ENCODE measurements around the gene WNT9B. TPM values are rescaled to one million over a fixed set of nuclear protein-coding genes. Genes with fewer than 3 reads are reported as not detected.

Gene WNT9B
- total RNA-seq, 1 experiment from 2014 or later = not detected

- DNase-seq (ENCODE audit: low read depth) = no peak
Observed at GRCh38 chr17:46881015-46881414, 29.6 kb downstream of the WNT9B start.

- DNase-seq (ENCODE audit: low read depth) = no peak
Observed at GRCh38 chr17:46882666-46883065, 31.3 kb downstream of the WNT9B start.

- DNase-seq (ENCODE audit: low read depth) = no peak
Observed at GRCh38 chr17:46883871-46884520, 32.6 kb downstream of the WNT9B start.

DNA sequence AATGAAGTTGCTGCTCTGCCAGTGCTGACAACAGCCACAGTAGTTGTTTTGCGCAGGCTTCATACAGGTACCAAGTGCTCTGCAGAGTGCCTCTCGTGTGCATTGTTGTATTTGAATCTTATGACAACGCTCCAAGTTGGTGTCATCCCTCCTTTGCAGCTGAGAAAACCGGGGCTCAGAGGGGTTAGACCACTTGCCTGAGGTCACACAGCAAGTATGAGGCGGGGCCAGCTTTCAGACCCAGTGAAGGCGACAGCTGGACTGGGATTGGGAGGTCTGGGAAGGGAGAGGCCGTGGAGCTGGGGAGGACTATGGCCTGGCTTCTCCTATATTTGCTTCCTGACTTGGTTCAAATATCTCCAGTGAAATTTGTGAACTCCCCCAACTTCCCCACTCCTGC is 33.2 kb downstream of the WNT9B start:
- DNase-seq (ENCODE audit: low read depth) = no peak

DNA sequence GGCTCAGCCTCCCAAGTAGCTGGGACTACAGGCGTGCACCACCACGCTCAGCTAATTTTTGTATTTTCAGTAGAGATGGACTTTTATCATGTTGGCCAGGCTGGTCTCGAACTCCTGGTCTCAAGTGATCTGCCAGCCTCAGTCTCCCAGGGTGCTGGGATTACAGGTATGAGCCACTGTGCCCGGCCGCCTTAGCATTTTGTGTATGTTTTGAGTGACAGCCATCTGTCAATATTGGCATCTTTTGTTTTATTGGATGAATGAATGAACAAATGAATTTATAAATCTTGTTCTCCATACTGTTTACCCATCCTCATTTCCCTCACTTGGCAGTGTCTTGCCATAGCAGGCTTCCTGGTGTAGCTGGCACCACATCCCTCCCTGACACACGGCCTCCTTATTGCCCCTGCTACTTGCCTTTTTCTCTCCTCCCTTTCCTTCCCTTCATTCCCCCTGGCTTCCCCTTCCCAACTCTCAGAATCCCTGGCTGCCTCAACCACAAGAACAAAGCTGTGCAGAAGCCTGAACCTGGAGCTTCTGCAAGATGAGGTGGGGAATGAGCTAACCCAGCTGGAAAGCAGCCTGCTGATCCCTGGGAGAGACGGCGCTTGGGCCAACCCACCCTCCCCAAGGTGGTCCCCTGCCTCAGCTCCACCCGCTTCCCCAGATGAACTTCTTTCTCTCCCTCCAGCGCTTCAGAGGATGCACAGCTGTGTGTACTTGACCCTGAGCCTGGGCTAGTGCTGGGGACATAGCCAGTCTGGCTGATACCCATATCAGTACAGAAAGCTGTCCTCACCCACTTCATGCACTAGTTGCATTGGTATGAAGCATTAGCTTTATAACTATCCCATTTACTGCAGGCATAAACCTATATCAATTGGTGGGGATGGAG is 34.3 kb downstream of the WNT9B start:
- no peak for DNase-seq (ENCODE audit: low read depth)

GRCh38 chr17:46886310-46886663 is 34.9 kb downstream of the WNT9B start:
- no peak for DNase-seq (ENCODE audit: low read depth)

GRCh38 chr17:46887717-46888116 is 36.3 kb downstream of the WNT9B start:
- DNase-seq (ENCODE audit: low read depth) = no peak

- DNase-seq (ENCODE audit: low read depth) = no peak
Observed at GRCh38 chr17:46888727-46889126, 37.3 kb downstream of the WNT9B start.

DNA sequence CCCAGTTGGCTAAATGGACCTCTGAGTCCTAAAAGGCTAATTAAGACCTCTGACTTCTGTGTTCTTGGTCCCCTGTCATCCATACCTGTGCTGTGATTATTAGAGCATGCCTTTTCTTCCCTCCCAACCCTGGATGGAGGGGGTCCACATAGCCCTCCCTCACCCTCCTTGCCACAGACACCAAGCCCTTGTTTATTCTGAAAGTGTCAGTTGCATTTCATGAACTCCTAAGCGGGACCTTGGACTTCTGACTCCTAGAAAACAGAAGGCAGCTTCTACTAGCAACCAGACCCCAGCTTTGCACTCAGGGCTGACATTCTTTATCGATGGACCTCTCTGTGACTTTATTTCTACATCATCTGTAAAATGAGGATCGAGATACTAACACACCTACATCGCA is 38.1 kb downstream of the WNT9B start:
- no peak for DNase-seq (ENCODE audit: low read depth)

DNA sequence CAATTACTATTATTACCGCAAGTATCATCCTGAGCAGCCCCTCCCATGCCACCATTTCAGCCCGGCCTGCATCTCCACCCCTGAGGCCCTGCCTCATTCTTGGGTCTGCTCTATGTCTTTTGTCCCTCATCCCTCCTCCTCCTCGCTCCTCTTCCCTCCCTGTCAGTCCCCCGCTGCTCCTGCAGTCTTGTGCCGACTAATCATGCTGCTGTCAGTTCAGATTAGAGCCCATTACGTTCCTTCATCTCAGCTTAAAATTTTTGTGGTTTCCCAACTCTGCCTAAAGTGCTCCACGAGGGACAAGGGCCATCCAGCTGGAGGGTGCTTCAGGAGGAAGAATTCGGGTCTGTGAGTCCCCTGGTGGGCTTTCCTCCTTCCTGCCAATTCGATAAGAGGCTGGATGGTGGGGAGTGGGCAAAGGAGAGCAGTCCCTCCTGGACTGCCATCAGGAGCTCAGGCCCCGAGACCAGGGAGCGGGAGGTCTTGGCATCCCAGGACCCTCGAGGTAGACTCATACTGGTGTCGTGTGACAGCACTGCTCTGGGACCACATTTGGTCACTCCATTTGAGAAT is 38.7 kb downstream of the WNT9B start:
- DNase-seq (ENCODE audit: low read depth) = no peak

DNA sequence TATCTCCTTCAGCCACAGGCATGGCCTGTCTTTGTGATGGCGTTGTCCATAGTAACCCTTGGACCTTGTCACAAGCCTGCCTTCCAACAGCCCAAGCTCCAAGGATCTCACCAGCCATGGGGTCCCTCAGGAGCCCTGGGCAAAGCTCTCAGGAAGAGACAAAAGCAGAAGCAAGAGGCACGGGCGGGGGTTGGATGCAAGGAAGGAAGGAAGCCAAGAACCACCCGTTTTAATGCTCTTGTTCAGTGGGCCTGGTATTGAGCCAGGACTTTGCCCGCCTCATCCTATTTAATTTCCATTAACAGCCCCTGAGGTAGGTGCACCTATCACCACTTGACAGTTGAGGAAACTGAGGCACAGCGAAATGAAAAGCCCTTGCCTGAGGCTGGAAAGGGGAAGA is 39.3 kb downstream of the WNT9B start:
- no peak for DNase-seq (ENCODE audit: low read depth)

DNA sequence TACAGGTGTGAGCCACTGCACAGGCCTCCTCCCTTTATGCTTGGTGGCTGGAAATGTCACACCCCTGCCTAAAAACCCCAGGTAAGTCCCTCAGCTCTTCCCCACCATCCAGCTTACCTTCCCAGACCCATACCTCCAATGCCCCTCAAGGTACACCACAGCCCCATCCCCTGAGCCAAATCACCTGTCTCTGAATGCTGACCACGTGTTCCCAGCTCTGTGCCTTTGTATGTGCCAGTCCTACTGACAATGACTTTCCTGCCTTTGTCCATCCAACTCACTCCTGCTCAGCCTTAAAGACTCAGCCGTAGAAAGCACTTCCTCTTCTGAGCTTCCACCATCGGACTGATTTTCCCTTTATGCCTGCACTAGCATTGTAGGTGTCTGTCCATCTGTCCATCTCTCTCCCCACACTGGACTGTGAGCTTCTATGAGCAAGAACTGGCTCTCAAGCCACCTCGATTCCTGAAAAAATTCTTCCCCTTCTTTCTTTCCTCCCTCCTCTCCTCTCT is 40.9 kb downstream of the WNT9B start:
- no peak for DNase-seq (ENCODE audit: low read depth)

DNA sequence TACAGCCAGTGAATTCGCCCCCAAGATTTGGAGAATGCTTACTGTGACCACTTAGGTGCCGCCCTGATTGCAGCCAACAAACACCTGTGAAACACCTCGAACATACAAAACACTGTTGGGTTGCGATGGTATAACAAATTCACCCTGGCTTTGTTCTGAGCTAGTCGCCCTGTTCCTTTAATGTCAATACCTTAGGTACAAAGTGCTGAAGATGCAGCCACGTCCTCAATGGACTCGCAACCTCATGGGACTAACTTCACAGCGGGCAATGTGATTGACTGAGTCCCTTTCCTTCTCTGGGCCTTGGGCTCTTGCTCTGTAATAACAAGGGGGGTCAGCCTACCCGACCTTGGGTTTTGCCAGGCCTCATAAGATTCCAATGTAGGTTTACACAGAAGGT is 42.6 kb downstream of the WNT9B start:
- DNase-seq (ENCODE audit: low read depth) = no peak

DNA sequence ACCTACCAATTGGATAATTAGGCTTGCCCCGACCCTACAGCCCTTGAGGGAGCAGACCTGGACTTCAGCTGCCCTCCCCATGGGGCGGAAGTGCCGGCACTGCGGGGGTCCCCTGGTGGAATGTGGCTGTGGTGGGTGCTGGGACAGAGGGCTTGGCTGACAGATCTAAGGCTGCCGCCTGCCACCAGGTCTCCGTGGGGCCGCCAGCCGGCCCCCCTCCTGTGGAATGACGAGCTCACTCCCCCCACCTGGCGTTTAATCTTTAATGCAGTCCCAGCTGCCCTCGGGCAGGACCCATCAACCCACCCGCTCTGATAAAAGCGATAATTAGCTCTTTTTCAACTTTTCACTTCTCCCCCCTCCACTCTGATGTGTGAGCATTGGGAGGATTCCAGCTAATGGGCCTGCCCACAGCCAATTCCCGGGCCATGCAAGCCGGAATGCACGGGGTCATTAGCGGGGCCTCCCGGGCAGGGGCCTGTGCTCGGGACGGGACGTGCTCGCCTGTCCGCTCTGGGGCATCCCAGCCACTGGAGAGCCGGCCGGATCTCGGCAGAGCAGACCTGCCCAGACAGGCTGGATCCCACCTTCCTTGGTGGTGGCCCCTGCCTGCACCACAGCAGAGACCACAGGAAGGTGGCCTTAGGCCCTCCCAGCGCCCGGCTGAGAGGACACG is 43.2 kb downstream of the WNT9B start:
- no peak for DNase-seq (ENCODE audit: low read depth)

GRCh38 chr17:46895171-46895570 is 43.8 kb downstream of the WNT9B start:
- DNase-seq (ENCODE audit: low read depth) = no peak

- no peak for DNase-seq (ENCODE audit: low read depth)
Observed at GRCh38 chr17:46896991-46897390, 45.6 kb downstream of the WNT9B start.

- no peak for DNase-seq (ENCODE audit: low read depth)
Observed at GRCh38 chr17:46898364-46898763, 47.0 kb downstream of the WNT9B start.

DNA sequence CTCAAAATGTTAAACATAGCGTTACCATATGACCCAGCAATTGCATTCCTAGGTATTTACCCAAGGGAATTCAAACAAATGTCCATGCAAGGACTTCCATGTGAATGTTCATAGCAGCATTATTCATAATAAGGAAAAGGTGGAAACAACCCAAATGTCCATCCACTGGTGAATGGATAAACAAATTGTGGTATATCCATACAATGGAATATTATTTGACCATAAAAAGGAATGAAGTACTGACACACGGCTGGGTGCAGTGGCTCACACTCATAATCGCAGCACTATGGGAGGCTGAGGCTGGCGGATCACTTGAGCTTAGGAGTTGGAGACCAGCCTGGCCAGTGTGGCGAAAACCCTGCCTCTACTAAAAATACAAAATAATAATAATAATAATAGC is 47.5 kb downstream of the WNT9B start:
- DNase-seq (ENCODE audit: low read depth) = no peak

GRCh38 chr17:46901291-46901690 is 49.9 kb downstream of the WNT9B start:
- no peak for DNase-seq (ENCODE audit: low read depth)

GRCh38 chr17:46903762-46904672 is 52.6 kb downstream of the WNT9B start:
- DNase-seq (ENCODE audit: low read depth) = no peak

All from LHCN-M2 (cell line).